Endothelial cell of umbilical vein (primary cell): ENCODE measurements around the gene HCFC1R1.

Source experiments
- FOS ChIP-seq: IDR thresholded peaks from 2 replicates; pipeline ENCODE4 v1.6.1; 2011; ENCODE audit warnings: mild to moderate bottlenecking, low read length, moderate library complexity, borderline replicate concordance; ENCODE audit not compliant: insufficient read depth
- TF ChIP-seq, protein P1 (sequence below), 2 donors: IDR thresholded peaks; 1 replicate in 1 of 2; 2 replicates in 1 of 2; pipeline ENCODE4 v1.5.1; 2011; ENCODE audit warnings: low read length in 2 of 2, mild to moderate bottlenecking in 2 of 2, moderate library complexity in 2 of 2, control low read depth in 1 of 2, inconsistent platforms in 1 of 2, low read depth in 1 of 2; ENCODE audit not compliant: insufficient read depth in 1 of 2; ENCODE audit errors: extremely low read depth in 1 of 2

DNA sequence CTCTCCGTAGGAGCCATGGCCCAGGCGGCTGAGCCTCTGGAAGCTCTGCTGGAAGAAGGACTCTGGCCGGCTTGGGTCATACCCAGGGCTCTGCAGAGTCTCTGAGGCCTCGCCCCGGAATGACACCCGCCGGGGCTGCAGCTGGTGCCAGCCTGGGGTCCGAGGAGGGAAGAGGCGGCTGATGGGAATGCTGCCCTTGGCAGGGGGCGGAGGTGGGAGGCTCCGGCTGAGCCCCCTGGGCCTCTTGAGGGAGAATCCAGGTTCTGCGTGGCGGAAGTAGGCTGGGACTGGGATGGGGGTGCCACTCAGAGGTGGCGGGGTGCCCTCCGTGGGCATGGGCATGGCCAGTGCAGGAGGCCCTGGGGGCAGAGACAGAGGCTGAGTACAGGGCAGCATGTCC, 47.1 kb downstream of the HCFC1R1 start:
- TF ChIP-seq, protein P1, sequence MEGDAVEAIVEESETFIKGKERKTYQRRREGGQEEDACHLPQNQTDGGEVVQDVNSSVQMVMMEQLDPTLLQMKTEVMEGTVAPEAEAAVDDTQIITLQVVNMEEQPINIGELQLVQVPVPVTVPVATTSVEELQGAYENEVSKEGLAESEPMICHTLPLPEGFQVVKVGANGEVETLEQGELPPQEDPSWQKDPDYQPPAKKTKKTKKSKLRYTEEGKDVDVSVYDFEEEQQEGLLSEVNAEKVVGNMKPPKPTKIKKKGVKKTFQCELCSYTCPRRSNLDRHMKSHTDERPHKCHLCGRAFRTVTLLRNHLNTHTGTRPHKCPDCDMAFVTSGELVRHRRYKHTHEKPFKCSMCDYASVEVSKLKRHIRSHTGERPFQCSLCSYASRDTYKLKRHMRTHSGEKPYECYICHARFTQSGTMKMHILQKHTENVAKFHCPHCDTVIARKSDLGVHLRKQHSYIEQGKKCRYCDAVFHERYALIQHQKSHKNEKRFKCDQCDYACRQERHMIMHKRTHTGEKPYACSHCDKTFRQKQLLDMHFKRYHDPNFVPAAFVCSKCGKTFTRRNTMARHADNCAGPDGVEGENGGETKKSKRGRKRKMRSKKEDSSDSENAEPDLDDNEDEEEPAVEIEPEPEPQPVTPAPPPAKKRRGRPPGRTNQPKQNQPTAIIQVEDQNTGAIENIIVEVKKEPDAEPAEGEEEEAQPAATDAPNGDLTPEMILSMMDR (IDR thresholded peaks at IDR 0.05; ENCODE audit: extremely low read depth in 1 of 2, insufficient read depth in 1 of 2, low read depth in 1 of 2, low read length in 2 of 2) = no peak
- no peak for TF ChIP-seq FOS
